GM06990 (cell line): ENCODE results near the gene FBLN1.

Experiments
- DNase-seq: peaks from one replicate; pipeline ENCODE4 v3.0.0-alpha.2; 2011; ENCODE audit not compliant: insufficient read length; ENCODE audit errors: extremely low read depth
- H3K27me3 ChIP-seq: replicated peaks from 2 replicates; pipeline ENCODE4 v1.6.0; 2011; ENCODE audit warnings: low read length; ENCODE audit not compliant: control insufficient read depth, insufficient read depth
- H3K36me3 ChIP-seq: 2 replicates; pipeline ENCODE4 v1.5.1; 2011; ENCODE audit warnings: low read length; ENCODE audit not compliant: control insufficient read depth, insufficient read depth
- H3K4me3 ChIP-seq: replicated peaks from 2 replicates; pipeline ENCODE4 v1.5.1; 2011; ENCODE audit warnings: low read depth, mild to moderate bottlenecking, control low read depth, low read length
- CTCF ChIP-seq: IDR thresholded peaks from 2 replicates; pipeline ENCODE4 v1.5.1; 2011; ENCODE audit warnings: low read length, control low read depth, mild to moderate bottlenecking, inconsistent platforms; ENCODE audit not compliant: insufficient read depth, poor library complexity, severe bottlenecking

The FBLN1 gene

GRCh38 chr22:45507798-45508197, 5.1 kb downstream of the FBLN1 start:
- no peak for DNase-seq
- Histone ChIP-seq H3K27me3 (no peaks in the 10 kb centered on the region), H3K4me3 (no peak overlapping the region), H3K36me3 (no peaks in the 10 kb centered on the region)
- TF ChIP-seq CTCF: no peak

GRCh38 chr22:45508814-45509213, 6.1 kb downstream of the FBLN1 start:
- no peak for TF ChIP-seq CTCF
- no peak for DNase-seq
- Histone ChIP-seq H3K4me3 (no peak overlapping the region), H3K36me3 (no peaks in the 10 kb centered on the region), H3K27me3 (no peaks in the 10 kb centered on the region)

GRCh38 chr22:45510376-45511232, 7.9 kb downstream of the FBLN1 start:
- Histone ChIP-seq H3K27me3 (no peaks in the 10 kb centered on the region; the same call in 1 of the 2 replicates), H3K4me3 (no peak overlapping the region), H3K36me3 (no peaks in the 10 kb centered on the region)
- no peak for DNase-seq
- TF ChIP-seq CTCF: no peak

GRCh38 chr22:45511847-45512261, 9.2 kb downstream of the FBLN1 start:
- no peak for TF ChIP-seq CTCF
- Histone ChIP-seq H3K36me3 (no peaks in the 10 kb centered on the region), H3K4me3 (no peak overlapping the region), H3K27me3 (peaks cover 2% of the 10 kb centered on the region)
- DNase-seq: no peak

- no peak overlapping the region for H3K4me3 ChIP-seq
- H3K27me3 ChIP-seq: peaks cover 2% of the 10 kb centered on the region
- H3K36me3 ChIP-seq: no peaks in the 10 kb centered on the region
- no peak for TF ChIP-seq CTCF
- DNase-seq: no peak
These were observed 9.7 kb downstream of the FBLN1 start for GRCh38 chr22:45512363-45512762.
